Pancreas (tissue), 10 donors: ENCODE measurements around the gene GATB. TPM values are rescaled to one million over a fixed set of nuclear protein-coding genes. Genes with fewer than 3 reads are reported as not detected.

Source experiments
- ATAC-seq, 4 donors: fragments of 200-7000 bp; cut with Tn5 transposase; one replicate each; pipeline versions ENCODE4 v1.8.0 to v1.9.1; 2020; ENCODE audit warnings: mild to moderate bottlenecking in 4 of 4, moderate library complexity in 4 of 4
- DNase-seq, 6 donors: peaks; one replicate each; pipeline ENCODE4 v3.0.0-alpha.2; 2020
- FAIRE-seq: peaks from 2 replicates; lab custom pipeline; 2012; peaks lifted over from hg19 to GRCh38; lab: Jason Lieb, UNC
- H3K27ac ChIP-seq, 4 donors: fragments of 200-600 bp; sonication (generic); 1 replicate in 3 of 4; 2 replicates in 1 of 4; pipeline versions ENCODE4 v1.5.0 to v1.8.0; 2020
- H3K27me3 ChIP-seq, 4 donors: fragments of 200-600 bp; one replicate each; pipeline ENCODE4 v1.8.0; 2021
- H3K36me3 ChIP-seq, 3 donors: fragments of 200-600 bp; sonication (generic) in 1 of 3; one replicate each; pipeline versions ENCODE4 v1.5.0 to v1.8.0; 2020 to 2021
- H3K4me1 ChIP-seq, 3 donors: fragments of 200-600 bp; one replicate each; pipeline ENCODE4 v1.8.0; 2021
- H3K4me3 ChIP-seq, 4 donors: fragments of 200-600 bp; sonication (generic) in 2 of 4; one replicate each; pipeline versions ENCODE4 v1.5.0 to v1.8.0; 2020 to 2021
- H3K9me3 ChIP-seq, 4 donors: fragments of 200-600 bp; one replicate each; pipeline ENCODE4 v1.8.0; 2021
- CTCF ChIP-seq, 4 donors: fragments of 200-600 bp; sonication (generic) in 3 of 4; IDR thresholded peaks; one replicate each; pipeline versions ENCODE4 v1.5.0 to v1.8.0; 2021; ENCODE audit warnings: antibody characterized with exemption in 4 of 4
- WGBS, 2 donors: extraction: QIAGEN DNeasy Blood & Tissue Kit; methylation state at CpG; one replicate each; pipeline ENCODE4 v1.1.7; 2013; 5-methylcytosine and 5-hydroxymethylcytosine counted together
- intact Hi-C, 3 donors: fragments of 100-400 bp; cut with DNase I; formaldehyde crosslinking; loops; one replicate each; pipeline versions ENCODE4 v1.11.1 to v1.14.2; 2022
- polyA plus RNA-seq, 2 donors: library from polyadenylated mRNA; stranded (reverse); fragments of 200-250 nt; gene quantifications; one replicate each; pipeline ENCODE4 v1.2.3, GENCODE V29; 2013
- total RNA-seq, 6 donors: library from RNA; stranded (reverse); fragmentation: NEBNext Ultra II Directional in 4 of 6; extraction: Animal tissue kit (Norgen Biotek cat#: 25700) in 4 of 6; gene quantifications; one replicate each; pipeline versions ENCODE4 v1.2.1 to v1.2.4, GENCODE V29; 2021 to 2023
- donor health status: healthy with polysubstance abuse.
- donor health status: DM: no; HTN: no; CAD: no; lungs with moderate emphysema.
- donor health status: DM: no; HTN: no; CAD: no.
- donor health status: control.
- donor health status: control.
- donor health status: Bipolar disorder and iron deficiency.
- donor health status: DM: yes; HTN: yes; CAD: no.
- donor health status: DM: no; HTN: no; CAD: no.
- donor health status: DM: no; HTN: no; CAD: no.
- donor health status: DM: yes; HTN: yes; CAD: no.

Gene GATB
- total and polyA plus RNA-seq, 8 donors = 1.8 to 10.0 (median 6.5) TPM

GRCh38 chr4:151750156-151750555 is 10.7 kb downstream of the GATB start:
- no peaks in the 10 kb centered on the region for H3K36me3 ChIP-seq
- no peak for TF ChIP-seq CTCF (IDR thresholded peaks at IDR 0.05)
- H3K27me3 ChIP-seq = no peaks in the 10 kb centered on the region
- H3K9me3 ChIP-seq = no peaks in the 10 kb centered on the region
- no peaks in the 10 kb centered on the region for H3K4me1 ChIP-seq
- FAIRE-seq (no peak), ATAC-seq (no peak), DNase-seq (no peak)
- no peak overlapping the region for H3K4me3 ChIP-seq
- intact Hi-C loops = no loop called here
- WGBS, 2 donors = 69 to 71% methylated on average over 6 of the region's 6 CpGs
- H3K27ac ChIP-seq = no peak overlapping the region

- DNase-seq (no peak), FAIRE-seq (no peak), ATAC-seq (no peak)
- no peaks in the 10 kb centered on the region for H3K36me3 ChIP-seq
- intact Hi-C loops = no loop called here
- TF ChIP-seq CTCF (IDR thresholded peaks at IDR 0.05) = no peak
- WGBS, 2 donors = 68 to 69% methylated on average over 5 of the region's 5 CpGs
- H3K4me1 ChIP-seq = no peaks in the 10 kb centered on the region
- no peak overlapping the region for H3K27ac ChIP-seq
- H3K27me3 ChIP-seq = no peaks in the 10 kb centered on the region
- H3K9me3 ChIP-seq = no peaks in the 10 kb centered on the region
- H3K4me3 ChIP-seq = no peak overlapping the region
Measured at GRCh38 chr4:151745481-151746231, 15.2 kb downstream of the GATB start.

- H3K4me1 ChIP-seq = no peaks in the 10 kb centered on the region
- DNase-seq (no peak), FAIRE-seq (no peak), ATAC-seq (no peak)
- H3K9me3 ChIP-seq = no peaks in the 10 kb centered on the region
- intact Hi-C loops = no loop called here
- TF ChIP-seq CTCF (IDR thresholded peaks at IDR 0.05) = no peak
- H3K27me3 ChIP-seq = no peaks in the 10 kb centered on the region
- H3K36me3 ChIP-seq = no peaks in the 10 kb centered on the region
- 78 to 83% methylated on average over 1 of the region's 1 CpG for WGBS, 2 donors
- no peak overlapping the region for H3K4me3 ChIP-seq
- no peak overlapping the region for H3K27ac ChIP-seq
Measured at GRCh38 chr4:151744614-151745013, 16.2 kb downstream of the GATB start.

- intact Hi-C loops = no loop called here
- no peak for ATAC-seq
- Histone ChIP-seq H3K27me3 (no peaks in the 10 kb centered on the region), H3K27ac (no peak overlapping the region), H3K9me3 (no peaks in the 10 kb centered on the region), H3K4me3 (no peak overlapping the region), H3K4me1 (no peaks in the 10 kb centered on the region), H3K36me3 (no peaks in the 10 kb centered on the region)
- no peak for TF ChIP-seq CTCF (IDR thresholded peaks at IDR 0.05)
- no peak for FAIRE-seq
- no peak for DNase-seq
- 93 to 95% methylated on average over 4 of the region's 4 CpGs for WGBS, 2 donors
Measured at GRCh38 chr4:151743894-151744293, 16.9 kb downstream of the GATB start.

- H3K27me3 ChIP-seq = no peaks in the 10 kb centered on the region
- H3K36me3 ChIP-seq = no peaks in the 10 kb centered on the region
- intact Hi-C loops = no loop called here
- TF ChIP-seq CTCF (IDR thresholded peaks at IDR 0.05) = no peak
- no peaks in the 10 kb centered on the region for H3K4me1 ChIP-seq
- no peak overlapping the region for H3K27ac ChIP-seq
- H3K4me3 ChIP-seq = no peak overlapping the region
- no peak for FAIRE-seq
- 89 to 91% methylated on average over 3 of the region's 3 CpGs for WGBS, 2 donors
- ATAC-seq = no peak
- no peak for DNase-seq
- H3K9me3 ChIP-seq = no peaks in the 10 kb centered on the region
Measured at GRCh38 chr4:151743128-151743854, 17.5 kb downstream of the GATB start.
